Activated CD4-positive, alpha-beta T cell treated with anti-CD3 and anti-CD28 coated beads, Interleukin-2, Interleukin-4, amounts not matched to agents 100 ng/mL and 50 ng/mL, durations not matched to agents 16 hours and 8 hours (primary cell): ENCODE results near the gene PRDM7.
A peak's percentile ranks its signal among the peaks of the same experiment; 100 is the strongest.
"Not testable (repeated sequence)": the region's sequence is repeated elsewhere in the genome, so short reads cannot be mapped to it uniquely, and the experiment has no call there.

Experiments
- DNase-seq: peaks from one replicate; pipeline ENCODE4 v3.0.0-alpha.2; 2020; ENCODE audit warnings: low spot score

The PRDM7 gene

GRCh38 chr16:90072442-90073105 is 4.6 kb downstream of the PRDM7 start:
- no peak for DNase-seq

GRCh38 chr16:90070440-90070839 is 6.7 kb downstream of the PRDM7 start:
- no peak for DNase-seq

GRCh38 chr16:90061437-90061836 is 15.7 kb downstream of the PRDM7 start:
- DNase-seq, result no peak

GRCh38 chr16:90057738-90058173 is 19.4 kb downstream of the PRDM7 start:
- peak; percentile 22 for DNase-seq

- not testable (repeated sequence) for DNase-seq
Measured at GRCh38 chr16:90056521-90056920, 20.6 kb downstream of the PRDM7 start.

- no peak for DNase-seq
Measured at GRCh38 chr16:90055371-90055770, 21.8 kb downstream of the PRDM7 start.

GRCh38 chr16:90054554-90054953 is 22.6 kb downstream of the PRDM7 start:
- DNase-seq, result no peak

- DNase-seq, result no peak
Measured at GRCh38 chr16:90053902-90054500, 23.1 kb downstream of the PRDM7 start.

GRCh38 chr16:90050969-90051368 is 26.2 kb downstream of the PRDM7 start:
- DNase-seq, result no peak

- DNase-seq, result no peak
Measured at GRCh38 chr16:90048737-90049330, 28.3 kb downstream of the PRDM7 start.

GRCh38 chr16:90048347-90048722 is 28.8 kb downstream of the PRDM7 start:
- DNase-seq, result no peak

GRCh38 chr16:90047714-90048346 is 29.3 kb downstream of the PRDM7 start:
- DNase-seq, result no peak

- no peak for DNase-seq
Measured at GRCh38 chr16:90046971-90047713, 30.0 kb downstream of the PRDM7 start.

- DNase-seq, result no peak
Measured at GRCh38 chr16:90046122-90046970, 30.8 kb downstream of the PRDM7 start.

- no peak for DNase-seq
Measured at GRCh38 chr16:90044111-90044551, 33.0 kb downstream of the PRDM7 start.

GRCh38 chr16:90043526-90043925 is 33.6 kb downstream of the PRDM7 start:
- no peak for DNase-seq

- no peak for DNase-seq
Measured at GRCh38 chr16:90042946-90043514, 34.1 kb downstream of the PRDM7 start.

- DNase-seq, result no peak
Measured at GRCh38 chr16:90041896-90042473, 35.1 kb downstream of the PRDM7 start.

- DNase-seq, result no peak
Measured at GRCh38 chr16:90040152-90041023, 36.7 kb downstream of the PRDM7 start.

- no peak for DNase-seq
Measured at GRCh38 chr16:90037276-90037675, 39.9 kb downstream of the PRDM7 start.
